GM12801 (cell line): ENCODE data around the gene GSC2.

Source experiments
- TF ChIP-seq, protein P1 (sequence below): IDR thresholded peaks from one replicate; pipeline ENCODE4 v1.5.1; 2011; ENCODE audit warnings: control low read depth; ENCODE audit not compliant: insufficient read length; ENCODE audit errors: extremely low read depth

The GSC2 gene

DNA sequence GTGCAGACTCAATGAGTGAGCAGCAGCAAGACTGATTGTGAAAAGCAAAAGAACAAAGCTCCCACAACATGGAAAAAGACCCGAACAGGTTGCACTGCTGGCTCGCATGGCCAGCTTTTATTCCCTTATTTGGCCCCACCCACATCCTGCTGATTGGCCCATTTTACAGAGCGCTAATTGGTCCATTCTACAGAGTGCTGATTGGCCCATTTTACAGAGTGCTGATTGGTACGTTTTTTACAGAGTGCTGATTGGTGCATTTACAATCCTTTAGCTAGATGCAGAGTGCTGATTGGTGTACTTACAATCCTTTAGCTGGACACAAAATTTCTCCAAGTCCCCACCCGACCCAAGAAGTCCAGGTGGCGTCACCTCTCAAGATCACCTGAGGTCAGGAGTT lies 43.8 kb upstream of the GSC2 start:
- TF ChIP-seq, protein P1, sequence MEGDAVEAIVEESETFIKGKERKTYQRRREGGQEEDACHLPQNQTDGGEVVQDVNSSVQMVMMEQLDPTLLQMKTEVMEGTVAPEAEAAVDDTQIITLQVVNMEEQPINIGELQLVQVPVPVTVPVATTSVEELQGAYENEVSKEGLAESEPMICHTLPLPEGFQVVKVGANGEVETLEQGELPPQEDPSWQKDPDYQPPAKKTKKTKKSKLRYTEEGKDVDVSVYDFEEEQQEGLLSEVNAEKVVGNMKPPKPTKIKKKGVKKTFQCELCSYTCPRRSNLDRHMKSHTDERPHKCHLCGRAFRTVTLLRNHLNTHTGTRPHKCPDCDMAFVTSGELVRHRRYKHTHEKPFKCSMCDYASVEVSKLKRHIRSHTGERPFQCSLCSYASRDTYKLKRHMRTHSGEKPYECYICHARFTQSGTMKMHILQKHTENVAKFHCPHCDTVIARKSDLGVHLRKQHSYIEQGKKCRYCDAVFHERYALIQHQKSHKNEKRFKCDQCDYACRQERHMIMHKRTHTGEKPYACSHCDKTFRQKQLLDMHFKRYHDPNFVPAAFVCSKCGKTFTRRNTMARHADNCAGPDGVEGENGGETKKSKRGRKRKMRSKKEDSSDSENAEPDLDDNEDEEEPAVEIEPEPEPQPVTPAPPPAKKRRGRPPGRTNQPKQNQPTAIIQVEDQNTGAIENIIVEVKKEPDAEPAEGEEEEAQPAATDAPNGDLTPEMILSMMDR, result no peak

DNA sequence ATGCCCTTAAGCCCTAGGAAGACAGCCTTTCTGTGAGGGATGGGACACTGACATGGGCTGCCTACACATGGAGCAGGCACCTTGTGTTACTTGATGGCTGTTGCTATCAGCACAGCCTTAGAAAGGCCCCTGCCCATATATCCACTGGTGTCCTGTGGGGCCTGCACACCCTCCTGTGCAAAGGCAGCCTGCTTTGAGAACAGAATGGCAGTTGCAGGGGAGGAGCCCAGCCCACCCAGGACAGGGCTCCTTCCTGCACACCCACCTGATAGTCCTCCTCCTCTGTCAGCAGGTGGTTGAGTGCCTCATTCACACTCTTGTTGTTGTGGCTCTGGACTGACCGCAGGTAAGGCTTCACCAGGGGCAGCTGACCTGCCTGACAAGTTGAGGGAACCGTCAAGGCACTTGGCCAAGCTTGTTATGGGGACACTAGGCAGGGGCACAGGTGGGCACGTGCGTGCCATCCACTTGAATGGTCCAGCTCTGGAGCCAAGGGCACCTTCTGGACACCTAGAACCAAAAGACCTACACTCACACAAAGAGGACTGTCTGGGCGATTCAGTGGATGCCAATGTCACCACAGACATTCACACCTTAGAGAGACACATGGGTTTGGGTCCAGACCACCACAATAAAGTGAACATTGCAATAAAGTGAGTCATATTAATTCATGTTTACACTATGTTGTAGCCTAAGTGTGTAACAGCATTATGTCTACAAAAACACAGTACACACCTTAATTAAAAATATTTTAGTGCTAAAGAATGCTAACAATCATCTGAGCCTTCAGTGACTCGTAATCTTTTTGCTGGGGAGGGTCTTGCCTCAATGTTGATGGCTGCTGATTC lies 37.8 kb upstream of the GSC2 start:
- TF ChIP-seq, protein P1, result no peak

DNA sequence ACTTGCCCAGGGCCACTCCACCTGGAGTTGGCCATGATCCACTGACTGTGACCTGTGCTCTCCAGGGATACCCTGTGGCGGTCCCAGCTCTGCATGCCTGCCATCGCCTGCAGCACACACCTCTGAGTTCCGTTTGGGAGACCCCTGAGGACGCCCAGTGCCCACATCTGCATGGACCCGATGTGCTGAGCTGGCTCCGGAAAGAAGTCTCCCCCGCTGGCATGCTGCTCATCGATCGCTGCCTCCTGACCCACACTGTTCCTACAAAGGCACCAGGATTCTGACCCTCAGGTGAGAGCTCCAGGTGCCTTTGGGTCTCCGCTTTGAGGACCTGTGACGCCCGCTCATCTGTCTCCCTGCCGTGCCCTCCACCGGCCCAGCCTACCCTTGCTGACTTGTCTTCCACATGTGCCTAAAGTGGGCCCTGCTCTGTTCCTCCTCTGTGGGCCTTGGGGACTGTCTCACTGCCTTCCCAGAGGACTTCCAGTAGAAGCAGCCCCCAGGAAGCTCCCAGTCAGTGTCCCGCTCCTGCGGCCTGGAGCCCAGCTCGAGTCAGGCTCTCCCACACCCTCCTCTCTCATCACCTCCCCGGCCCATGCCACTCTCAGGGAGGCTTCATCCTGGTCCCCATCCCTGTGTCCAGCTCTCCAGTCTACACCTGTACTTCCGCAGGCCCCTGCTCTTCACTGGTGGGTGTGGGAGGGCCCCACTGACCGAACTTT lies 34.3 kb upstream of the GSC2 start:
- TF ChIP-seq, protein P1, result no peak

DNA sequence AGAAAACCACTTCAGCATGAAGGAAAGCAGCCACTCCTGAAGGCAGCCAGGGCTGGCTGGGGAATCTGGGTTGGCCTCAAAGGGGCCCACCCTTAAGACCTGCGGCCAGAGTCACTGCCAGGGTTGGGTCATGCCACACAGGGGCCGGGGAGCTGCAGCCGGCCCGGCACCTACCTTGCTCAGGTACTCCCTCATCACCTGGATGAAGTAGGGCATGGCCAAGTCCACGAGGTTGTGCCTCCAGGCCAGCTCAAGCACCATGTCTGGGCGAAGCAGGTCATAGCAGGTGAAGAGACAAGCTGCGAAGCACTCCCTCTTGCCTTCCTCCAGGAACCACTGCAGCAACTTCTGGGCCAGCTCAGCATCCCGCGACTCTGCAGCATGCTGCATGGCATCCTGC lies 33.1 kb upstream of the GSC2 start:
- TF ChIP-seq, protein P1, result no peak

DNA sequence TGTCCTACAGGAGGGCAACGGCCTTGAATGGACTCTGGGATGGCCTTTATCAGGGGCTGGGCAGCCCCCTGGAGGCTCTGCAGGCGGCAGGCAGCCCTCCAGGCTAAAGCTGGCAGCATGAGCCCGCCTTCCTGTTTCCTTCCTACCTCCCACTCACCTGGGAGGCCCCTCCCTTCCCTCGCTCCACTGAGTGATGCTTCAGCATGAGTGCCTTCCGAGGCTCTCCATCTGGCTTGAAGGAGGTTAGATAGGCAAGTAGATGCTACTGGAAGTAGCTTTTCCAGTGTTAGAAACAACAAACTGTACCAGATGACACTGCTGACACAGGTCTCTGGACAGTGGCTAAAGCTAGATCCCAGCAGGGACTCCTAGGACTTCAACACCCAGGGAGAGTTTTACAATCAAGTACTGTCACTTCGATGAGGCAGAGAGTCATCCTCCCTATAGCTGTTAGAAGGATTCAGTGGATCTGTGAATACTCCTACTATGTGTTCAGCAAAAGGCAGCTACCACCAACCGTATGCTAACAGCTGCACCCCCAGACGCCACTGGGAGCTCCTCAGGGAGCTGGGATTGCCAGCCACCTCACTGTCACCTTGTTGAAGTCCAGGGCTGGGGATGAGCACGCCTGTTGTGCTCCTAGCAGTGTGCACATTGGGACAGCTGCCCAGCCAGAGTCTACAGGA lies 32.5 kb upstream of the GSC2 start:
- TF ChIP-seq, protein P1, result no peak

GRCh38 chr22:19181786-19182471 lies 31.8 kb upstream of the GSC2 start:
- TF ChIP-seq, protein P1, result no peak
